Neural progenitor cell (in vitro differentiated cells): Measurements from ENCODE around the gene CDC25C.

Experiments
- EZH2phosphoT487 ChIP-seq: fragments of 200-600 bp; sonication (generic); IDR thresholded peaks from 2 replicates; pipeline ENCODE4 v1.6.1; 2017; ENCODE audit warnings: antibody characterized with exemption
- TF ChIP-seq, protein P1 (sequence below): fragments of 200-600 bp; sonication (generic); IDR thresholded peaks from 2 replicates; pipeline ENCODE4 v1.5.1; 2017; ENCODE audit warnings: antibody characterized with exemption, mild to moderate bottlenecking

DNA sequence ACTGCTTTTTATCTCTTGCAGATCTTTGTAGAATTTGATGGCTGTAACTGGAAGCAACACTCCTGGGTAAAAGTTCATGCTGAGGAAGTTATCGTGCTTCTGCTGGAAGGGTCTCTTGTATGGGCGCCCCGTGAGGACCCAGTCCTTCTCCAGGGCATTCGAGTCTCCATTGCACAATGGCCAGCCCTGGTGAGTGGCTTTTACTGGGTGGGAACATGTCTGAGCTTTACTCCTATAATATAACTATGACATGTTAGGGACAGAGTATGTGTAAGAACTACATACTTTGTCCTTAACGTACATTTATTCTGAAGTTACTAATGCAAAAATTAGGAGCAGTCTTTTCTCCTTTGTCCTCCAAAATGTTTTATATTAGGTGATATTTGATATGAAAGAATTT, 41.0 kb upstream of the CDC25C start:
- TF ChIP-seq, protein P1, sequence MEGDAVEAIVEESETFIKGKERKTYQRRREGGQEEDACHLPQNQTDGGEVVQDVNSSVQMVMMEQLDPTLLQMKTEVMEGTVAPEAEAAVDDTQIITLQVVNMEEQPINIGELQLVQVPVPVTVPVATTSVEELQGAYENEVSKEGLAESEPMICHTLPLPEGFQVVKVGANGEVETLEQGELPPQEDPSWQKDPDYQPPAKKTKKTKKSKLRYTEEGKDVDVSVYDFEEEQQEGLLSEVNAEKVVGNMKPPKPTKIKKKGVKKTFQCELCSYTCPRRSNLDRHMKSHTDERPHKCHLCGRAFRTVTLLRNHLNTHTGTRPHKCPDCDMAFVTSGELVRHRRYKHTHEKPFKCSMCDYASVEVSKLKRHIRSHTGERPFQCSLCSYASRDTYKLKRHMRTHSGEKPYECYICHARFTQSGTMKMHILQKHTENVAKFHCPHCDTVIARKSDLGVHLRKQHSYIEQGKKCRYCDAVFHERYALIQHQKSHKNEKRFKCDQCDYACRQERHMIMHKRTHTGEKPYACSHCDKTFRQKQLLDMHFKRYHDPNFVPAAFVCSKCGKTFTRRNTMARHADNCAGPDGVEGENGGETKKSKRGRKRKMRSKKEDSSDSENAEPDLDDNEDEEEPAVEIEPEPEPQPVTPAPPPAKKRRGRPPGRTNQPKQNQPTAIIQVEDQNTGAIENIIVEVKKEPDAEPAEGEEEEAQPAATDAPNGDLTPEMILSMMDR: no peak
- no peak for TF ChIP-seq EZH2phosphoT487
